CD14-positive monocyte (primary cell): ENCODE measurements around the gene OSBPL2. TPM values are rescaled to one million over a fixed set of nuclear protein-coding genes. Genes with fewer than 3 reads are reported as not detected.

ENCODE experiments used
- DNase-seq, 3 donors: peaks; one replicate each; pipeline ENCODE4 v3.0.0-alpha.2; 2011 to 2022
- H2AFZ ChIP-seq: 2 replicates; pipeline ENCODE4 v1.6.0; 2012; ENCODE audit warnings: mild to moderate bottlenecking, low read depth, low read length, inconsistent platforms; ENCODE audit not compliant: insufficient read depth, poor library complexity, severe bottlenecking
- H3K27ac ChIP-seq, 2 donors: 1 replicate in 1 of 2; 2 replicates in 1 of 2; pipeline ENCODE4 v1.5.1; 2012 to 2013; ENCODE audit warnings: low read length in 2 of 2, control low read depth in 1 of 2, inconsistent platforms in 1 of 2, low read depth in 1 of 2, mild to moderate bottlenecking in 1 of 2
- H3K27me3 ChIP-seq, 2 donors: one replicate each; pipeline versions ENCODE4 v1.6.0 to v1.6.1; 2011 to 2013; ENCODE audit warnings: low read length in 2 of 2; ENCODE audit not compliant: control insufficient read depth in 2 of 2, insufficient read depth in 2 of 2
- H3K36me3 ChIP-seq, 2 donors: replicated peaks in 1 of 2; 1 replicate in 1 of 2; 2 replicates in 1 of 2; pipeline versions ENCODE4 v1.5.1 to v1.6.1; 2012 to 2013; ENCODE audit warnings: low read length in 2 of 2, control low read depth in 1 of 2, inconsistent platforms in 1 of 2, mild to moderate bottlenecking in 1 of 2; ENCODE audit not compliant: insufficient read depth in 2 of 2, control insufficient read depth in 1 of 2
- H3K4me1 ChIP-seq, 2 donors: 1 replicate in 1 of 2; 2 replicates in 1 of 2; pipeline versions ENCODE4 v1.5.1 to v1.6.1; 2012 to 2013; ENCODE audit warnings: low read length in 2 of 2, control low read depth in 1 of 2, inconsistent platforms in 1 of 2, mild to moderate bottlenecking in 1 of 2, moderate library complexity in 1 of 2; ENCODE audit not compliant: insufficient read depth in 2 of 2, control insufficient read depth in 1 of 2
- H3K4me2 ChIP-seq: replicated peaks from 2 replicates; pipeline ENCODE3; 2012; ENCODE audit warnings: low read length, moderate library complexity, mild to moderate bottlenecking; ENCODE audit not compliant: poor library complexity, severe bottlenecking; ENCODE audit errors: extremely low read depth
- H3K4me3 ChIP-seq, 3 experiments: fragments of 200-600 bp in 1 of 3; sonication (generic) in 1 of 3; replicated peaks in 1 of 3; 1 replicate in 2 of 3; 2 replicates in 1 of 3; pipeline ENCODE4 v1.5.1; 2011 to 2013; ENCODE audit warnings: low read length in 3 of 3, mild to moderate bottlenecking in 3 of 3, control low read depth in 2 of 3, low read depth in 2 of 3, inconsistent platforms in 1 of 3, moderate library complexity in 1 of 3
- H3K79me2 ChIP-seq: 2 replicates; pipeline ENCODE4 v1.6.0; 2012; ENCODE audit warnings: mild to moderate bottlenecking, control low read depth, inconsistent platforms, low read length, moderate library complexity; ENCODE audit not compliant: insufficient read depth
- H3K9ac ChIP-seq: 2 replicates; pipeline ENCODE4 v1.6.0; 2017; ENCODE audit warnings: low read length, mild to moderate bottlenecking; ENCODE audit not compliant: insufficient read depth, poor library complexity, severe bottlenecking
- H3K9me3 ChIP-seq, 2 donors: replicated peaks in 1 of 2; 1 replicate in 1 of 2; 2 replicates in 1 of 2; pipeline versions ENCODE4 v1.5.1 to v1.6.1; 2012 to 2013; ENCODE audit warnings: low read length in 2 of 2, control low read depth in 1 of 2; ENCODE audit not compliant: control insufficient read depth in 1 of 2, insufficient read depth in 1 of 2
- H4K20me1 ChIP-seq: 2 replicates; pipeline ENCODE4 v1.6.0; 2012; ENCODE audit warnings: mild to moderate bottlenecking, low read length, control low read depth, moderate library complexity; ENCODE audit not compliant: insufficient read depth
- H3K27ac Mint-ChIP-seq, 7 donors: one replicate each; pipeline ENCODE4 v1.8.0; 2020; ENCODE audit warnings: mild to moderate bottlenecking in 7 of 7, mixed read lengths in 7 of 7, moderate library complexity in 6 of 7, inconsistent platforms in 2 of 7
- H3K27me3 Mint-ChIP-seq, 3 donors: one replicate each; pipeline ENCODE4 v1.8.0; 2021 to 2022; ENCODE audit warnings: low read depth in 3 of 3, mild to moderate bottlenecking in 3 of 3, mixed read lengths in 3 of 3, moderate library complexity in 3 of 3, inconsistent platforms in 1 of 3
- H3K36me3 Mint-ChIP-seq, 2 donors: one replicate each; pipeline ENCODE4 v1.8.0; 2020; ENCODE audit warnings: mixed read lengths in 2 of 2, inconsistent platforms in 1 of 2, mild to moderate bottlenecking in 1 of 2
- H3K4me1 Mint-ChIP-seq: one replicate; pipeline ENCODE4 v1.8.0; 2020; ENCODE audit warnings: mild to moderate bottlenecking, mixed read lengths
- H3K4me3 Mint-ChIP-seq, 2 donors: one replicate each; pipeline ENCODE4 v1.8.0; 2020; ENCODE audit warnings: mild to moderate bottlenecking in 2 of 2, mixed read lengths in 2 of 2, moderate library complexity in 1 of 2
- H3K9me3 Mint-ChIP-seq, 7 donors: one replicate each; pipeline ENCODE4 v1.8.0; 2020 to 2022; ENCODE audit warnings: mixed read lengths in 7 of 7, mild to moderate bottlenecking in 6 of 7, moderate library complexity in 6 of 7, inconsistent platforms in 2 of 7
- CTCF ChIP-seq: fragments of 200-600 bp; IDR thresholded peaks from one replicate; pipeline ENCODE4 v1.8.0; 2022; ENCODE audit warnings: antibody characterized with exemption, mild to moderate bottlenecking
- WGBS: methylation state at CpG from one replicate; pipeline ENCODE4 v1.1.5; 2013; ENCODE audit warnings: missing lambda C conversion rate; ENCODE audit not compliant: insufficient coverage; 5-methylcytosine and 5-hydroxymethylcytosine counted together
- intact Hi-C, 2 donors: fragments of 100-400 bp; cut with micrococcal nuclease; formaldehyde crosslinking; loops; one replicate each; pipeline versions ENCODE4 v1.15.0 to v1.15.1; 2023
- polyA plus RNA-seq, 3 donors: library from polyadenylated mRNA; depleted of rRNA in 1 of 3; unstranded in 2 of 3; stranded (reverse) in 1 of 3; fragments of 300-500 nt in 2 of 3; fragments of >200 nt in 1 of 3; fragmentation: Illumina TruSeq in 2 of 3; gene quantifications; 1 replicate in 2 of 3; 2 replicates in 1 of 3; pipeline ENCODE4 v1.2.3, GENCODE V29; 2012 to 2021

OSBPL2 gene
- polyA plus RNA-seq, 3 donors: 12.9 to 29.1 (median 17.9) TPM

- H3K27ac Mint-ChIP-seq: peak overlapping the region in 1 of 7 donors; percentile 27
Observed at GRCh38 chr20:62309198-62309944, 71.0 kb downstream of the OSBPL2 start.

More at GRCh38 chr20:62309198-62309944, 71.0 kb downstream of the OSBPL2 start:
- DNase-seq: no peak
- H3K27me3 ChIP-seq: no peaks in the 10 kb centered on the region
- H3K4me2 ChIP-seq: no peak overlapping the region
- intact Hi-C loops: loop anchor here (10.0 kb wide), 4 partner anchors 185 to 625 kb away; partner anchors contain the start of genes GID8 (in 1 of the 2), LSM14B (in 1 of the 2) and OGFR (in 1 of the 2)
- peaks cover 40 to 52% of the 10 kb centered on the region in 2 donors for H3K36me3 Mint-ChIP-seq
- H3K27me3 Mint-ChIP-seq: peaks cover under 1 to 1% (median 1%) of the 10 kb centered on the region in 3 donors
- peaks cover 18% of the 10 kb centered on the region for H3K79me2 ChIP-seq
- H3K36me3 ChIP-seq: peaks cover 45 to 49% of the 10 kb centered on the region in 2 donors
- no peak for TF ChIP-seq CTCF
- 94% methylated on average over 12 of the region's 26 CpGs for WGBS
- H3K4me1 Mint-ChIP-seq: peaks cover 11% of the 10 kb centered on the region
- no peak overlapping the region for H3K4me3 Mint-ChIP-seq
- no peak overlapping the region for H2AFZ ChIP-seq
- H3K4me3 ChIP-seq: no peak overlapping the region
- H3K9ac ChIP-seq: no peak overlapping the region
- H3K9me3 Mint-ChIP-seq: no peaks in the 10 kb centered on the region
- H3K4me1 ChIP-seq: peaks cover 5 to 8% of the 10 kb centered on the region in 2 donors
- H4K20me1 ChIP-seq: peaks cover 44% of the 10 kb centered on the region
- no peak overlapping the region for H3K27ac ChIP-seq
- no peaks in the 10 kb centered on the region for H3K9me3 ChIP-seq
